ENCODE results near the gene CTDSPL2. TPM values are rescaled to one million over a fixed set of nuclear protein-coding genes. Genes with fewer than 3 reads are reported as not detected.
"Not testable (repeated sequence)": the region's sequence is repeated elsewhere in the genome, so short reads cannot be mapped to it uniquely, and the experiment has no call there.

Gene CTDSPL2
- total RNA-seq, 1 donor from 2014 or later: 2.6 TPM

DNA sequence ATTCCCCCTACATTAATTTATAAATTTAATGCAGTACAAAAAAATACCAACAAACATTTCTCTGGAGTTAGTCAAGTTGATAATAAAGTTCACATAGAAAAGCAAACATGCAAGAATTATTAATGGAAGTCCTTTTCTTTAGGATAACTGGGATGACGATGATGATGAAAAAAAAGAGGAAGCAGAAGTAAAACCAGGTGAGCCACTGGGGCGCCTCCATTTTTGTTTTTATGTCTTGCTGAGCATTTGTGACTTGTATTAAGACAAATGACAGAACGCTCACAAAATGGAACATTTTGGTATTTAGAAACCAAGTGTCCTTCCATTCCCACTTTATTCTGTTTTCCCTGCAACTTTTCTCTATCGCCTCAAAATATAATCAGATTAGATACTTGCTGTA lies 123.3 kb downstream of the CTDSPL2 start:
- no peaks in the 10 kb centered on the region for H3K27me3 ChIP-seq
- DNase-seq (ENCODE audit: low spot score in 2 of 2): no peak
- H3K4me3 ChIP-seq: no peak overlapping the region
- no peak overlapping the region for H3K27ac ChIP-seq
- intact Hi-C loops (cut with DNase I): no loop called here
- no peak for TF ChIP-seq CTCF (IDR thresholded peaks at IDR 0.05)
- no peaks in the 10 kb centered on the region for H3K9me3 ChIP-seq
- H3K36me3 ChIP-seq: peaks cover 29 to 43% of the 10 kb centered on the region in 2 donors
- peaks cover 0 to 5% of the 10 kb centered on the region in 2 donors for H3K4me1 ChIP-seq

DNA sequence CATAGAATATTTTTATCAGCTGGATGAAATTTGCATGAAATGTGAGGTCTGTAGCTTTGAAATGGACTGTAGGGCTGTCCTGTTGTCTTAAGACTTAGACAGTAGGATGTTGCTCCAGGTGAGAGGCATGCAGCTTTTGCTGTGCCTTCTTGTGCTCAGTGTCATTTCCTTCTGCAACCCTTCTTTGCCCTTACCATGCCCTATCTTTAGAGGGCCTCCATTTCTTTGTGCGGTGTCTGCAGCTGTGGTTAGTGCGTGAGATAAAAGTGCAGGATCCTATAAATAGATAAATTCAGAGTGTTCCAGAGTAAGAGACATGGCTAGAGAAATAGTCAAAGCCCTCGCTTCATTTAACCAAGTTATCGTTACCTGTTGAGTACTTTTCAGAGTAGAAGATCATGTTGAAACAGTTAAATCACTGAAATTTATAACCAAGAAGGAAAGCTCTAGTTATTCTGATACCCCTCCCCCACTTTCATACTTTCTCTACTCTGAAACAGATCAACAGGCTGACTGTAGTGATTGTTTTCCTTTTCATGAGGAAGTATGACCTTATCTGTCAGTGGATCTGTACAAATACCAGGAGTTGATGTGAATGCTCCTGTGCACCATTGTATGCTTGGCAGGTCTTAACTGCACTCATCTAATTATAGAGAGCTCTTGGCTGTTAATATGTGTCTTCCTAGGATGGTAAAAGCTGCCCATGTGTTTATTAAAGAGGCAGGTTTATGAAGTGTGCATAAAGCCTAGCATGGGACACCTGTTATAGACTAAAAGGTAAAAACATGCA lies 127.7 kb downstream of the CTDSPL2 start:
- no peak overlapping the region for H3K4me3 ChIP-seq
- no peaks in the 10 kb centered on the region for H3K27me3 ChIP-seq
- no peak overlapping the region for H3K27ac ChIP-seq
- no peak for DNase-seq (ENCODE audit: low spot score in 2 of 2)
- H3K4me1 ChIP-seq: no peaks in the 10 kb centered on the region
- intact Hi-C loops (cut with DNase I): no loop called here
- H3K9me3 ChIP-seq: no peaks in the 10 kb centered on the region
- TF ChIP-seq CTCF (IDR thresholded peaks at IDR 0.05): no peak
- peaks cover 56 to 84% of the 10 kb centered on the region in 2 donors for H3K36me3 ChIP-seq

DNA sequence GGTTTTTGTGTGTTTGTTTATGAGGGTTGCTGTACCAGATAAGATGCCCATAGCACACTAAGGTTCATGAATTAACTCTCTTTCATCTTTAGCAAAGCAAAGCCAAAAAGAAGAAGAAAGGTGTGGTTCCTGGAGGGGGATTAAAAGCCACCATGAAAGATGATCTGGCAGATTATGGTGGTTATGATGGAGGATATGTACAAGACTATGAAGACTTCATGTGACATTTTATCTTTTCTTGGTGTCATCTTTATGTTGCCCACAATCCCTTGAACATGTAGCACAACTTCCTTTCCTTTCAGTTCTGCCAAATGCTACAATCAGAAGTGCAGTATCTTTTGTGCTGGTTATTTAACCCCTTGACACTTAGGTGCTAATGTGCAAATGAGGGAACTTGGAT lies 133.5 kb downstream of the CTDSPL2 start:
- DNase-seq (ENCODE audit: low spot score in 2 of 2); H3K27ac ChIP-seq; H3K27me3 ChIP-seq; H3K9me3 ChIP-seq; intact Hi-C loops (cut with DNase I); H3K4me1 ChIP-seq; H3K4me3 ChIP-seq: not testable (repeated sequence)
- H3K36me3 ChIP-seq: peaks cover 69 to 89% of the 10 kb centered on the region in 2 donors

DNA sequence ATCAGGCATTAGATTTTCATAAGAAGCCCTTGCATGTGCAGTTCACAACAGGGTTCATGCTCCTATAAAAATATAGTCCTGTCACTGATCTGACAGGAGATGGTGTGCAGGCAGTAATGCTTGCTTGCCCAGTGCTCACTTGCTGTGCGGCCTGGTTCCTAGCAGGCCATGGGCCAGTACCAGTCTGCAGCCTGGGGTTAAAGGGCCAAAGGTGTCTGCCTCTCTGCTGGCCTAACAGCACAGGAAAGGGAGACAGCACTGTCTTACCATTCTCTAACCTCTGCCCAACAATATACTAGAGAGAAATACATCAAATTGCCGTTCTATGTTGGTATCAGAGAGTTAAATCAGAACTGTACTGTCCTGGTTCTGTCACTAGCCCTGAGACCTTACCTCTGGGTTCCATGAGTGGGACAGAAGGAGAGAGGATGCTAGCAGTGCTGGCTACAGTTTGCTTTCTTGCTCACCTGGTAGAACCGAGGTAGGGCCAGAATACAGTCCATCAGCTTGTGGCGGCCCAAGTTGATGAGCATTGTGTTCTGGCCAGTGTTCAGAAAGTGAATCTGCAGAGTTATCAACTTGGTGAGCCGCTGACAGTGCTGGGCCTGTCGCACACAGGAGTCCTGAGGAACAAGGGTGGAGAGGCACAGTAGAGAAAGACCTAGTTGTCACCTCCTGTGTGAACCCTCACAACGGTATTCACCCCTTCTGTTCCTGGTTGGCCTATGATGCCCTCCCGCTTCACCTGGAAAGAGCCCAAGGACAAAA lies 138.1 kb downstream of the CTDSPL2 start:
- no peak for TF ChIP-seq CTCF (IDR thresholded peaks at IDR 0.05)
- Histone ChIP-seq H3K27ac (no peak overlapping the region), H3K27me3 (no peaks in the 10 kb centered on the region), H3K4me3 (no peak overlapping the region), H3K9me3 (no peaks in the 10 kb centered on the region), H3K4me1 (no peaks in the 10 kb centered on the region), H3K36me3 (peaks cover 74 to 86% of the 10 kb centered on the region in 2 donors)
- DNase-seq (ENCODE audit: low spot score in 2 of 2): no peak
- intact Hi-C loops (cut with DNase I): no loop called here

DNA sequence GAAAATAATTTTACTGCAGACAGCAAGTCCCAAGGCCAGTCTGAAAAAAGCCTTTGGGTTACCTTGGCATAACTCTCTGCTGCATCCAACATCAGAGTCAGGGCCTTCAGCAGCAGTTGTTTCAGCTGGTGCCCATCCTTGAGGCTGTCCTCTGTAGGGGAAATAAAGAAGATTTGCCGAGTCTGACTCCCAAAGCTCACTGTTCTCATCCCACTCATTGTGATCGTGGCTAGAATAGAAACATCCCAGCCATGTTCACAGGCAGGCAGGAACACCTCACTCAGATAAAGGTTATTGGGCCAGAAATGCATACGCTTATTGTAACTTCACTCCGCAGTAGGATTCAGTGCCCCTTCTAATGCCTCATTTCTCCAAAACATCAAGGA lies 138.7 kb downstream of the CTDSPL2 start:
- TF ChIP-seq CTCF (IDR thresholded peaks at IDR 0.05): no peak
- H3K27ac ChIP-seq: no peak overlapping the region
- DNase-seq (ENCODE audit: low spot score in 2 of 2): no peak
- no peaks in the 10 kb centered on the region for H3K4me1 ChIP-seq
- H3K4me3 ChIP-seq: no peak overlapping the region
- no peaks in the 10 kb centered on the region for H3K9me3 ChIP-seq
- intact Hi-C loops (cut with DNase I): no loop called here
- H3K36me3 ChIP-seq: peaks cover 72 to 86% of the 10 kb centered on the region in 2 donors
- H3K27me3 ChIP-seq: no peaks in the 10 kb centered on the region

- H3K27ac ChIP-seq: no peak overlapping the region
- H3K36me3 ChIP-seq: peaks cover 68 to 89% of the 10 kb centered on the region in 2 donors
- no peaks in the 10 kb centered on the region for H3K4me1 ChIP-seq
- H3K27me3 ChIP-seq: no peaks in the 10 kb centered on the region
- TF ChIP-seq CTCF (IDR thresholded peaks at IDR 0.05): no peak
- DNase-seq (ENCODE audit: low spot score in 2 of 2): no peak
- intact Hi-C loops (cut with DNase I): no loop called here
- H3K4me3 ChIP-seq: no peak overlapping the region
- no peaks in the 10 kb centered on the region for H3K9me3 ChIP-seq
These were observed 140.9 kb downstream of the CTDSPL2 start for GRCh38 chr15:44568338-44568737.

Measured in ascending aorta (tissue), 2 donors.